ENCODE results near the gene ARHGAP42.

DNA sequence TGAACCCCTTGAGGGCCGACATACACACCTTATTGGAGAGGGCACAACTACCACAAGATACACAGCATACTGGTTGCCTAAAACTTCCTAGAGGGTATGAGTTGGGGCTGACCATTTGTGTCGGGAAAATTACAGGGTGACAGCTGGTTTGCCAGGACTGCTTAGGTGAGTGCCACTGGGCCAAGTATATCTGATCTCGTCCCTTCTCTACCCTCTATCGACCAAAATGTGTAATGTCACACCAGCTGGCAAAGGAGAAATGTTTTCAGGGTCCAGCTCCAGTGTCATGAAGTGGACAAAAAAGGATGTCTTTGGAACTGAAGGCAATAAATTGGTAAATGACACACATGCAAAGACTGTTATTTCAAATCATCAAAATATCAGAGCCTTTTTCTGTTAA is 316.4 kb downstream of the ARHGAP42 start:
- TF ChIP-seq EZH2 (IDR thresholded peaks at IDR 0.05; ENCODE audit: insufficient read depth, low read length), result no peak
- TF ChIP-seq, protein P1, sequence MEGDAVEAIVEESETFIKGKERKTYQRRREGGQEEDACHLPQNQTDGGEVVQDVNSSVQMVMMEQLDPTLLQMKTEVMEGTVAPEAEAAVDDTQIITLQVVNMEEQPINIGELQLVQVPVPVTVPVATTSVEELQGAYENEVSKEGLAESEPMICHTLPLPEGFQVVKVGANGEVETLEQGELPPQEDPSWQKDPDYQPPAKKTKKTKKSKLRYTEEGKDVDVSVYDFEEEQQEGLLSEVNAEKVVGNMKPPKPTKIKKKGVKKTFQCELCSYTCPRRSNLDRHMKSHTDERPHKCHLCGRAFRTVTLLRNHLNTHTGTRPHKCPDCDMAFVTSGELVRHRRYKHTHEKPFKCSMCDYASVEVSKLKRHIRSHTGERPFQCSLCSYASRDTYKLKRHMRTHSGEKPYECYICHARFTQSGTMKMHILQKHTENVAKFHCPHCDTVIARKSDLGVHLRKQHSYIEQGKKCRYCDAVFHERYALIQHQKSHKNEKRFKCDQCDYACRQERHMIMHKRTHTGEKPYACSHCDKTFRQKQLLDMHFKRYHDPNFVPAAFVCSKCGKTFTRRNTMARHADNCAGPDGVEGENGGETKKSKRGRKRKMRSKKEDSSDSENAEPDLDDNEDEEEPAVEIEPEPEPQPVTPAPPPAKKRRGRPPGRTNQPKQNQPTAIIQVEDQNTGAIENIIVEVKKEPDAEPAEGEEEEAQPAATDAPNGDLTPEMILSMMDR (IDR thresholded peaks at IDR 0.05; ENCODE audit: insufficient read depth, low read depth, low read length), result no peak
